GM20000 (cell line): Measurements from ENCODE around the gene MIPOL1.

ENCODE experiments used
- DNase-seq: peaks from one replicate; pipeline ENCODE4 v3.0.0; 2012; ENCODE audit warnings: low spot score
- TF ChIP-seq, protein P1 (sequence below): IDR thresholded peaks from 2 replicates; pipeline ENCODE4 v1.5.1; 2012; ENCODE audit warnings: mild to moderate bottlenecking, control low read depth; ENCODE audit errors: extremely low read depth, missing control alignments

Gene MIPOL1

DNA sequence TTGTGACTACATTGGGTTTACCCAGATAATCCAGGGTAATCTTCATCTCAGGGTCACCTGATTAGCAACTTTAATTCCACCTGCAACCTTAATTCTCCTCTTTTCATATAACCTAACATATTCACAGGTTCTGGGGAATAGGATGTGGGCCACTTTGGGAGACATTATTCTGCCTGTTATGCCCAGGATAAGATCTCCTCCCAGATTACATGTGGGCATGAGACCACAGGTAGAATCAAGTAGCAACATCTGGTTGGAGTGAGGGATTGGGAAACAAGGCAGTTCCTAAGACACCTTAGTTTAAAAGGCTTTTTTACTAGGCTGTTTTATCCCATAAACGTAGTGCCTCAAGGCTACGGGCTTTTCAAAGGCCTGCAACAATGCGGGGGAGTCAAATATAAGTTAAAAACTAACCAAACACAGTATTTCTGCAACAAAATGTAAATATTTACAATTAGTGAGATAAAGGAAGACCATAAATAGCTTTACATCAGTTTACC is 215.8 kb downstream of the MIPOL1 start:
- DNase-seq, result no peak
- TF ChIP-seq, protein P1, sequence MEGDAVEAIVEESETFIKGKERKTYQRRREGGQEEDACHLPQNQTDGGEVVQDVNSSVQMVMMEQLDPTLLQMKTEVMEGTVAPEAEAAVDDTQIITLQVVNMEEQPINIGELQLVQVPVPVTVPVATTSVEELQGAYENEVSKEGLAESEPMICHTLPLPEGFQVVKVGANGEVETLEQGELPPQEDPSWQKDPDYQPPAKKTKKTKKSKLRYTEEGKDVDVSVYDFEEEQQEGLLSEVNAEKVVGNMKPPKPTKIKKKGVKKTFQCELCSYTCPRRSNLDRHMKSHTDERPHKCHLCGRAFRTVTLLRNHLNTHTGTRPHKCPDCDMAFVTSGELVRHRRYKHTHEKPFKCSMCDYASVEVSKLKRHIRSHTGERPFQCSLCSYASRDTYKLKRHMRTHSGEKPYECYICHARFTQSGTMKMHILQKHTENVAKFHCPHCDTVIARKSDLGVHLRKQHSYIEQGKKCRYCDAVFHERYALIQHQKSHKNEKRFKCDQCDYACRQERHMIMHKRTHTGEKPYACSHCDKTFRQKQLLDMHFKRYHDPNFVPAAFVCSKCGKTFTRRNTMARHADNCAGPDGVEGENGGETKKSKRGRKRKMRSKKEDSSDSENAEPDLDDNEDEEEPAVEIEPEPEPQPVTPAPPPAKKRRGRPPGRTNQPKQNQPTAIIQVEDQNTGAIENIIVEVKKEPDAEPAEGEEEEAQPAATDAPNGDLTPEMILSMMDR, result no peak

- TF ChIP-seq, protein P1, result no peak
- no peak for DNase-seq
Measured at GRCh38 chr14:37416264-37416663, 218.5 kb downstream of the MIPOL1 start.

GRCh38 chr14:37417151-37417550 is 219.4 kb downstream of the MIPOL1 start:
- TF ChIP-seq, protein P1, result no peak
- no peak for DNase-seq

GRCh38 chr14:37417833-37418232 is 220.1 kb downstream of the MIPOL1 start:
- no peak for DNase-seq
- TF ChIP-seq, protein P1, result no peak

DNA sequence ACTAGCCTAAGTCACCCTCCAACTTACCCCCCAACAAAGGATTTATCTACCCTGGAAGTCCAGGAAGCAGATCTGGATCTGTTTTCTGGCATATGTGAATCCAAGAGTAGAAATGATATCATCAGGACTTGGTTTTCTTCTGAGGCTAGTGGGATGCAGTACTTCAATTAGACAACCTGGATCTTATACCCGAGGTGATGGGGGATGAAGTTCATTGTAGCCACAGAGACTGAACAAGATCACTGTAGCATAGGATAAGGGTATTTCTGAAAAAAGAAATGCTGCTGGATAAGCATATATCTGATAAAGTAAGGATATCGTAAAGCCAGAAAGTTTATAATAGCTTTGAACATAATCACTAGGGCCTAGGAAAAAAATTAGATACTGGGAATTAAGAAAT is 222.9 kb downstream of the MIPOL1 start:
- TF ChIP-seq, protein P1, result no peak
- DNase-seq, result no peak

DNA sequence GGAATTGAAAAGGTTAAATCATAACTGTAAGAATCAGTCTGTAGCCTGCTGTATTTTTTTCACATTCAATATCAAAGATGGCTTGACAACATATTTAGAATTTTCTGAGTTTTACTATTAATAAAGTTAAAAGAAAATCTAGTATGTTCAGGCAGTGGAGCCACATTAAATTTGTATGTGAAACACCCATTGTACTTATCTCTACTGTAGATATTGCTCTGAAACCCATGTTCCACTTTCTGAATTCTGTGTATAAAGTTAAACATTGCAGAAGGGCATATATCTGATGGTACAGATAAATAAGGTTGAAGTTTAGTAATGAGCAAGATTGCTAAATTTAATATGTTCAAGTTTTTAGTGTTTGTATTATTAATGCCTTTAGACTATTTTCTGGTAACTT is 224.6 kb downstream of the MIPOL1 start:
- TF ChIP-seq, protein P1, result no peak
- no peak for DNase-seq

DNA sequence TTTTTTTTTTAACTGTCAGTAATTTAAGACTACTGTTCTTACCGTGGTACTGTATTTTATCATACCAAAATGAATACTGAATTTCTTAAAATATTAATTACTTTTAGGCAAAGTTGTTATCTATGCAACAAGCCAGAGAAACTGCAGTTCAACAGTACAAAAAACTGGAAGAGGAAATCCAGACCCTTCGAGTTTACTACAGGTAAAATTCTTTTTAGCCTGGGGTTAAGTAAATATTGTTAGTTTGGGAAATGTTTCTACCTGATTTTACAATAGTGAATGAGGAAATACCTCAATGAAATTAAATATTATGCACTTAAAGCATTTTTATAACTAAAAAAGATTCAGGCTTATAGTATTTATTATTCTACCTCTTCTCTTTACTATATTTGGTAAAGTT is 225.0 kb downstream of the MIPOL1 start:
- no peak for DNase-seq
- TF ChIP-seq, protein P1, result no peak
